ENCODE results near the gene SF3B3. TPM values are rescaled to one million over a fixed set of nuclear protein-coding genes. Genes with fewer than 3 reads are reported as not detected.
A peak's percentile ranks its signal among the peaks of the same experiment; 100 is the strongest.

Gene SF3B3
- total RNA-seq, 1 experiment from 2014 or later: 326 TPM

DNA sequence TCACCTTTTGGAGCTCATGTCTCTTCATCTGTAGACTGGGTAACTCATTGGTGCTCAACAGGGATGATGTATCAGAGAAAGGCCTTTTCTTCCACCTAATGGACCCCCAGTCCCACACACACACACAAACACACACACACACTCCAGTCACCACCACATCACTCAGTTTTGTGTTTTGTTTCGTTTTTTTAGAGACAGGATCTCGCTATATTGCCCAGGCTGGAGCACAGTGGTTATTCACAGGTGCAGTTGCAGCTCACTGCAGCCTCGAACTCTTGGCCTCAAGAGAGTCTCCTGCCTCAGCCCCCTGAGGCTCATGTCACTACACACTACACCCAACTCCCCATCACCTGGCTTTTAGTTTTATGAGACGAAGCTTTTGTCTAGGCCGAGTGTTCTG, 55.6 kb downstream of the SF3B3 start:
- H2AFZ ChIP-seq: no peak overlapping the region
- ChIA-PET POLR2A (ENCODE audit: unreplicated experiment) (interaction anchor here (0.6 kb wide), 1 partner anchor 31 kb away, joined by 4 read pairs; no protein-coding TSS in a partner anchor), CTCF (no interaction called here)
- intact Hi-C loops (cut with micrococcal nuclease; ENCODE audit: unreplicated experiment): no loop called here
- no peak for TF ChIP-seq EZH2 (IDR thresholded peaks at IDR 0.05; ENCODE audit: low read depth)
- TF ChIP-seq, protein P1, sequence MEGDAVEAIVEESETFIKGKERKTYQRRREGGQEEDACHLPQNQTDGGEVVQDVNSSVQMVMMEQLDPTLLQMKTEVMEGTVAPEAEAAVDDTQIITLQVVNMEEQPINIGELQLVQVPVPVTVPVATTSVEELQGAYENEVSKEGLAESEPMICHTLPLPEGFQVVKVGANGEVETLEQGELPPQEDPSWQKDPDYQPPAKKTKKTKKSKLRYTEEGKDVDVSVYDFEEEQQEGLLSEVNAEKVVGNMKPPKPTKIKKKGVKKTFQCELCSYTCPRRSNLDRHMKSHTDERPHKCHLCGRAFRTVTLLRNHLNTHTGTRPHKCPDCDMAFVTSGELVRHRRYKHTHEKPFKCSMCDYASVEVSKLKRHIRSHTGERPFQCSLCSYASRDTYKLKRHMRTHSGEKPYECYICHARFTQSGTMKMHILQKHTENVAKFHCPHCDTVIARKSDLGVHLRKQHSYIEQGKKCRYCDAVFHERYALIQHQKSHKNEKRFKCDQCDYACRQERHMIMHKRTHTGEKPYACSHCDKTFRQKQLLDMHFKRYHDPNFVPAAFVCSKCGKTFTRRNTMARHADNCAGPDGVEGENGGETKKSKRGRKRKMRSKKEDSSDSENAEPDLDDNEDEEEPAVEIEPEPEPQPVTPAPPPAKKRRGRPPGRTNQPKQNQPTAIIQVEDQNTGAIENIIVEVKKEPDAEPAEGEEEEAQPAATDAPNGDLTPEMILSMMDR (conservative IDR thresholded peaks at IDR 0.05): no peak
- H3K4me3 ChIP-seq: no peak overlapping the region
- H4K20me1 ChIP-seq (ENCODE audit: insufficient read depth): peaks cover 5% of the 10 kb centered on the region; the same call in 1 of the 2 replicates
- H3K36me3 ChIP-seq (ENCODE audit: low read depth): peaks cover 7% of the 10 kb centered on the region; the same call in 1 of the 2 replicates
- H3F3A ChIP-seq (ENCODE audit: insufficient read depth, low read depth): peaks cover 49% of the 10 kb centered on the region
- no TSS peak for BruUV-seq (replicated peaks)
- H3K4me2 ChIP-seq: no peak overlapping the region
- no peaks in the 10 kb centered on the region for H3K9me3 ChIP-seq (ENCODE audit: insufficient read depth, low read depth)
- H3K9me2 ChIP-seq (ENCODE audit: insufficient read depth): no peaks in the 10 kb centered on the region
- H3K27me3 ChIP-seq (ENCODE audit: insufficient read depth, low read depth): no peaks in the 10 kb centered on the region
- H3K79me2 ChIP-seq (ENCODE audit: low read depth): no peaks in the 10 kb centered on the region
- no peak overlapping the region for H3K27ac ChIP-seq
- no peak for DNase-seq
- H3K4me1 ChIP-seq (replicated peaks; ENCODE audit: insufficient read depth): peaks cover 36% of the 10 kb centered on the region

DNA sequence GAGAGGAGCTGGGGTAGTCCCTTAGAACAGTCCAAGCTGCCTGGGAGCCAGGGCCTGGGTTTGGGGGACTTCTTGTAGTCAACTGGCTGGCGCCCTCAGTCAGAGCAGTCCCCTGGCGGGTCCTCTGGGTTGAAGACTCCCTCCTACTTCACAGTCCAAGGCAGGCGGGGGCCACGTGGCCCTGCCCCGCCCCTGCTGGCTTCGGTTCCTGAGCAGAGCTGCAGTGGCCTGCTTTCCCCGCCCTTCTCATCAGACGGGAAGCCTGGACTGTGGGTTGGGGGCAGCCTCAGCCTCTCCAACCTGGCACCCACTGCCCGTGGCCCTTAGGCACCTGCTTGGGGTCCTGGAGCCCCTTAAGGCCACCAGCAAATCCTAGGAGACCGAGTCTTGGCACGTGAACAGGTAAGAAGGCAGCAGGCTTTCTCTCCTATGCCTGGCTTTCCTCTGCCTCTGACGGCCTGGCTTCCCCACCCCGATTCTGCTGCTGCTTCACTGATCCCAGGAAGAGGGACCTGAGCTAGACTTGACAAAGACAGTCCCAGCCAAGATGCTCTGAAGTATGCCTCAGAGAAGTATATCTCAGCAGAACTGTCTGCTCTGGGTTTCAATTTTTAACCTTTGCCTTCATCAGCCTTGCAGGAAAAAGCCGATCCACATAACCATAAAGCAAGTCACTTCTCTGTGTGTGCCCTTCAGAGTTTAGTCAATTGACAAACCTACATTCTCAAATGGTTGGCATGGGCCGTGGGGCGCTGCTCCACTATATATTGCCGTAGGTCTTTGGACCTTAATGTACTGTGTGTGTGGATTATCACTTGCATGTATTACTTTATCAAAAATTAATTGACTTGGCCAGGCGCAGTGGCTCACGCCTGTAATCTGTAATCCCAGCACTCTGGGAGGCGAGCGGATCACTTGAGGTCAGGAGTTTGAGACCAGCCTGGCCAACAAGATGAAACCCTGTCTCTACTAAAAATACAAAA, 56.3 kb downstream of the SF3B3 start:
- peaks cover 32% of the 10 kb centered on the region for H3K4me1 ChIP-seq (replicated peaks; ENCODE audit: insufficient read depth)
- BruUV-seq (replicated peaks): no TSS peak
- CTCF ChIA-PET: no interaction called here
- H3K79me2 ChIP-seq (ENCODE audit: low read depth): no peaks in the 10 kb centered on the region
- no peak overlapping the region for H3K27ac ChIP-seq
- H3K36me3 ChIP-seq (ENCODE audit: low read depth): 0 out of 2 replicates have a peak, but pooled peaks cover under 1% of the 10 kb centered on the region
- no peaks in the 10 kb centered on the region for H3K27me3 ChIP-seq (ENCODE audit: insufficient read depth, low read depth)
- POLR2A ChIA-PET (ENCODE audit: unreplicated experiment): no interaction called here
- no peaks in the 10 kb centered on the region for H3K9me2 ChIP-seq (ENCODE audit: insufficient read depth)
- TF ChIP-seq, protein P1 (conservative IDR thresholded peaks at IDR 0.05): no peak
- no peak for TF ChIP-seq EZH2 (IDR thresholded peaks at IDR 0.05; ENCODE audit: low read depth)
- no peak overlapping the region for H3K4me3 ChIP-seq
- no peak overlapping the region for H2AFZ ChIP-seq
- H3K4me2 ChIP-seq: no peak overlapping the region
- H4K20me1 ChIP-seq (ENCODE audit: insufficient read depth): peaks cover 5% of the 10 kb centered on the region; the same call in 1 of the 2 replicates
- H3K9me3 ChIP-seq (ENCODE audit: insufficient read depth, low read depth): no peaks in the 10 kb centered on the region
- intact Hi-C loops (cut with micrococcal nuclease; ENCODE audit: unreplicated experiment): no loop called here
- DNase-seq: no peak
- peaks cover 42% of the 10 kb centered on the region for H3F3A ChIP-seq (ENCODE audit: insufficient read depth, low read depth)

DNA sequence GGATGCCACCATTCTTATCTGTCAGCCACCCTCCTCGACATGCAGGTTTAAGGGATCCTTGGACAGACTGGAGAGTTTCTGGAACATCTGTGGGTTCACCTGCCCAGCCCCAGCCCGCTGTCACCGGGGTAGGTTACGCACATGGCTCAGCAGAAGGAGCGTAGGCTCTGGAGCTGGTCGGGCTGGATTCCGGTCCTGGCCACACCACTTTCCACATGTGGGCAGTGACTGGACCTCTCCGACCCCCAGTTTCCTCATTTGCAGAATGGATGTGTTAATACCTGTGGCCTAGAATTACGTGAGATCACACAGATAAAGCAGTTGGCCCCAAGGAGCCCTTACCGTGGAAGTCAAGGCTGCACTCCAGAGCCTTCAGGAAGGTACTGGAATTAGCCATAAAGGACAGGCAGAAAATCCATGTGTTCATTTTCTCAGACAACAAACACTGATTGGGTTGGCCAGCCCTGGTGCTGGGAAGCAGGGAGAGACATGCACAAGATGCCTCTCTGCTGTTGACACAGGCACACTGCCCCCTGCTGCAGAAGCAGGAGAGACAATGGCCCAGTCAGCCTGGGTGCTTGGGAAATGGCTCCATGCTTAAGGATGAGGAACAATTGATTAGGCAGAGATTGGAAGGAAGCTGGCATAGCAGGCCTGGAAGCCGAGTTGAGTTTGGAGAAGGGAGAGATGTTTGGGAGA, 58.8 kb downstream of the SF3B3 start:
- no peaks in the 10 kb centered on the region for H3K9me3 ChIP-seq (ENCODE audit: insufficient read depth, low read depth)
- DNase-seq: peak; percentile 54 to 71
- H2AFZ ChIP-seq: no peak overlapping the region
- no peaks in the 10 kb centered on the region for H3K9me2 ChIP-seq (ENCODE audit: insufficient read depth)
- H3K4me1 ChIP-seq (replicated peaks; ENCODE audit: insufficient read depth): peaks cover 18% of the 10 kb centered on the region
- no peak overlapping the region for H3K4me2 ChIP-seq
- no TSS peak for BruUV-seq (replicated peaks)
- no peaks in the 10 kb centered on the region for H4K20me1 ChIP-seq (ENCODE audit: insufficient read depth)
- POLR2A ChIA-PET (ENCODE audit: unreplicated experiment): no interaction called here
- CTCF ChIA-PET: no interaction called here
- intact Hi-C loops (cut with micrococcal nuclease; ENCODE audit: unreplicated experiment): no loop called here
- H3K4me3 ChIP-seq: no peak overlapping the region
- no peaks in the 10 kb centered on the region for H3K79me2 ChIP-seq (ENCODE audit: low read depth)
- H3F3A ChIP-seq (ENCODE audit: insufficient read depth, low read depth): peaks cover 17% of the 10 kb centered on the region; the same call in 1 of the 2 replicates
- H3K27ac ChIP-seq: no peak overlapping the region
- no peaks in the 10 kb centered on the region for H3K36me3 ChIP-seq (ENCODE audit: low read depth)
- TF ChIP-seq EZH2 (IDR thresholded peaks at IDR 0.05; ENCODE audit: low read depth): no peak
- TF ChIP-seq, protein P1 (conservative IDR thresholded peaks at IDR 0.05): peak; percentile 37; the same call in 1 of the 2 replicates
- H3K27me3 ChIP-seq (ENCODE audit: insufficient read depth, low read depth): no peaks in the 10 kb centered on the region

All from PC-9 (cell line).